ENCODE measurements around the gene ELFN1.

The ELFN1 gene

DNA sequence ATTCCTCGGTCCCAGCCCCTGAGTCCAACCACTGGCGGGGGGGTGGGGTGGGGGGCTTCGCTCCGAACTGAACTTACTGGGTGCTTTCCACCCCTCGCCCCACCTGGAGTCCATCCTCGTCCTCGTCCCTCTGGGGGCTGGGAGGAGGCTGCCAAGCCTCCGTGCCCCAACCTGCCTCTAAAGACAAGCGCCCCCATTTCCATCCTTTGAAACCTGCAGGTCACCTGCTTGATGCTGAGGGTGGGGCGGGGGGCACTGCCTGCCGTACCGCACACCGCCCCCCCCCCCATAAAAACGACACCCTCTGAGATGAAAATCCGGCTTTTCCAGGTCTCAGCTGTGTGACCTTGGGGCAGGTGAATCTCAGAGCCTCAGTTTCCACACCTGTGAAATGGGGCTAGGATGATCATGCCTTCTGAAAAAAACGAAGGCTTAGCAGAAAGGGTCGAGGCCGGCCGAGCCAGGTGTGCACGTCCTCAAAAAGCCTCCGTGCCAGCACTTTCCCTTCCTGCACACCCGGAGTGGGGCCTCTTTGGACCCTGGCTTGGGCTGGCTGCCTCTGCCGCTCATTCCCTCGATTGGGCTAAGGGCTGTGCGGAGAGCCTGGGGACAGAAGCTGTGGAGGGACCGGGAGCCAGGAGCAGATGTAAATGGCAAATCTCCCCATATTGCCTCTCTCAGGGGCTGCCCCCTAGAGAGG is 967 bp downstream of the ELFN1 start:
- no peak for TF ChIP-seq SIN3A (IDR thresholded peaks at IDR 0.05; ENCODE audit: borderline replicate concordance, insufficient read depth, low read length)
- no peak for TF ChIP-seq POLR2AphosphoS5 (IDR thresholded peaks at IDR 0.05; ENCODE audit: low read depth, low read length)
- no peak for TF ChIP-seq TAF1 (IDR thresholded peaks at IDR 0.05; ENCODE audit: borderline replicate concordance, insufficient read depth, low read length)

DNA sequence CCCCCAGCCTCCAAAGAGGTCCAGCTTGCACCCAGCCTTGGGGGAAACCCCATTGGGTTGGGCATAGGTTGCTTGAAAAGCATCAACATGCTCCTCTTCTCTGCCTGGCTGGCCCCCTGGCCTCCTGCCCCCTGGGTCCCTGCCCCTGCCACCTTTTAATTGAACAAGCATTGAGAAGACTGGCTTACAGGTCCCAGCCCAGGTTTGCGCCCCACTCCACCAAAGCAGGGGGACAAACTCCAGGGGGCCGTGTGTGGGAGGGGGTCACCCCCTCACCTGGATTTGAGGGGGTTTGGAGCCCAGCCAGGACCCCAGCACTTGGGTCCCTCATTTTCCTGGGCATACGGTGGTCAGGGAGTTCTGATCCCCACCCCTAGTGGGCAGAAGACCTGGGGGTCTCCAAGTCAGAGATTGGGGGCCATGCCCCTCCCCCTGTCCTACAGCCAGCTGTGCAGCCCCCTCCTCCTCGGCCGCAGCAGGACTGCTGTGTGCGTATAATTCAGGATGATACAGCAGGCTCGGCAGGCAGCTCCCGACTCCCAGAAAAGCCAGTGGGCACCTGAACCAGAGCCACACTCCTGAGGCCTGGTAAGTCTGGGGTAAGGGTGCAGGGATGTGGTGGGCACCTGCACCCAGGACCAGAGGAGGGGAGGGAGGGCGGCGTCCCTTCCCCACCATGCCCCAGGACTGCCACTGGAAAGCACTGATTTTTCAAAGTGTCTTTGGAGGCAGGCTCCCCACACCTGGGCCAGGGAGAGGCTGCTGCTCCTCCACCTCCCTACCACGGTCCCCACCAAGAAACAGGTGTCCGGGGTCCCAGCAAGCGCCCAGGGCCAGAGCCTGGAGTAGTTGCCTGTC is 1.7 kb downstream of the ELFN1 start:
- TF ChIP-seq, protein P1, sequence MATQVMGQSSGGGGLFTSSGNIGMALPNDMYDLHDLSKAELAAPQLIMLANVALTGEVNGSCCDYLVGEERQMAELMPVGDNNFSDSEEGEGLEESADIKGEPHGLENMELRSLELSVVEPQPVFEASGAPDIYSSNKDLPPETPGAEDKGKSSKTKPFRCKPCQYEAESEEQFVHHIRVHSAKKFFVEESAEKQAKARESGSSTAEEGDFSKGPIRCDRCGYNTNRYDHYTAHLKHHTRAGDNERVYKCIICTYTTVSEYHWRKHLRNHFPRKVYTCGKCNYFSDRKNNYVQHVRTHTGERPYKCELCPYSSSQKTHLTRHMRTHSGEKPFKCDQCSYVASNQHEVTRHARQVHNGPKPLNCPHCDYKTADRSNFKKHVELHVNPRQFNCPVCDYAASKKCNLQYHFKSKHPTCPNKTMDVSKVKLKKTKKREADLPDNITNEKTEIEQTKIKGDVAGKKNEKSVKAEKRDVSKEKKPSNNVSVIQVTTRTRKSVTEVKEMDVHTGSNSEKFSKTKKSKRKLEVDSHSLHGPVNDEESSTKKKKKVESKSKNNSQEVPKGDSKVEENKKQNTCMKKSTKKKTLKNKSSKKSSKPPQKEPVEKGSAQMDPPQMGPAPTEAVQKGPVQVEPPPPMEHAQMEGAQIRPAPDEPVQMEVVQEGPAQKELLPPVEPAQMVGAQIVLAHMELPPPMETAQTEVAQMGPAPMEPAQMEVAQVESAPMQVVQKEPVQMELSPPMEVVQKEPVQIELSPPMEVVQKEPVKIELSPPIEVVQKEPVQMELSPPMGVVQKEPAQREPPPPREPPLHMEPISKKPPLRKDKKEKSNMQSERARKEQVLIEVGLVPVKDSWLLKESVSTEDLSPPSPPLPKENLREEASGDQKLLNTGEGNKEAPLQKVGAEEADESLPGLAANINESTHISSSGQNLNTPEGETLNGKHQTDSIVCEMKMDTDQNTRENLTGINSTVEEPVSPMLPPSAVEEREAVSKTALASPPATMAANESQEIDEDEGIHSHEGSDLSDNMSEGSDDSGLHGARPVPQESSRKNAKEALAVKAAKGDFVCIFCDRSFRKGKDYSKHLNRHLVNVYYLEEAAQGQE (IDR thresholded peaks at IDR 0.05; ENCODE audit: insufficient read depth in 1 of 2, low read depth in 2 of 2, low read length in 2 of 2) = no peak
- TF ChIP-seq POLR2AphosphoS5 (IDR thresholded peaks at IDR 0.05; ENCODE audit: low read depth, low read length) = no peak
- no peak for TF ChIP-seq FOXP2 (optimal IDR thresholded peaks at IDR 0.05; ENCODE audit: borderline replicate concordance, extremely low read depth, extremely low read length, insufficient read depth)
- no peak for TF ChIP-seq TAF1 (IDR thresholded peaks at IDR 0.05; ENCODE audit: borderline replicate concordance, insufficient read depth, low read length)
- no peak for TF ChIP-seq SIN3A (IDR thresholded peaks at IDR 0.05; ENCODE audit: borderline replicate concordance, insufficient read depth, low read length)

DNA sequence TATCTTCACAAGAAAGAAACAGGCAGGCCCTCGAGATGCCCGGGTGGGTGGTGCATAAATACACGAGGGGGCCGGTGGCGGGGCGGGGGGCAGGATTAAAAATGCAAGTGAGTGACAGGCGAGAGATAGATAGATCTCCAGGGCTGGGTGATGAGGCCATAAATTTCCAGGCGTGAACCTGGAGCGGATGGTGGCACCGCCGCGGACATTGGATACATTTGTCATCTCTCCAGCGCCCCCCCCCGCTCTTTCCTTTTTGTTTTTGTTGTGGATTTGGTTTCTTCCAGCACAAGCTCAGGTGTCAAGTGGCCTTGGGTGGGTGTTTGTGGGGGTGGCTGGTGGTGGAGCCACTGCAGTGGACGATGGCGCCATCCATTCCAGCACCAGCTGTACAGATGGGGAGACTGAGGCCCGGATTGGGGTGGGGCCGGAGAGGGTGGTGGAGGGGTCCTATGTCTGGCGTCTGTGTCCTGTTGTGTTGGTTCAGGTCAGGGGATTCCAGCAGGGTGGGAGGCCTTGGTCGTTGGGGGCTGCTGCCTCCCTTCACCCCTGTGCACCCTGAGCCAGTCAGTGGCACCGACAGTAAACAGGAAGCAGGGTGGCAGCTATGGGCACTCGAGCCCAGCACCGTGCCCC is 2.9 kb downstream of the ELFN1 start:
- TF ChIP-seq FOXP2 (optimal IDR thresholded peaks at IDR 0.05; ENCODE audit: borderline replicate concordance, extremely low read depth, extremely low read length, insufficient read depth) (no peak), SIN3A (IDR thresholded peaks at IDR 0.05; ENCODE audit: borderline replicate concordance, insufficient read depth, low read length) (no peak), TAF1 (IDR thresholded peaks at IDR 0.05; ENCODE audit: borderline replicate concordance, insufficient read depth, low read length) (no peak), POLR2AphosphoS5 (IDR thresholded peaks at IDR 0.05; ENCODE audit: low read depth, low read length) (no peak)
- TF ChIP-seq, protein P1 (IDR thresholded peaks at IDR 0.05; ENCODE audit: insufficient read depth in 1 of 2, low read depth in 2 of 2, low read length in 2 of 2) = no peak

- no peak for TF ChIP-seq POLR2AphosphoS5 (IDR thresholded peaks at IDR 0.05; ENCODE audit: low read depth, low read length)
- no peak for TF ChIP-seq TAF1 (IDR thresholded peaks at IDR 0.05; ENCODE audit: borderline replicate concordance, insufficient read depth, low read length)
- TF ChIP-seq, protein P1 (IDR thresholded peaks at IDR 0.05; ENCODE audit: insufficient read depth in 1 of 2, low read depth in 2 of 2, low read length in 2 of 2) = no peak
- no peak for TF ChIP-seq SIN3A (IDR thresholded peaks at IDR 0.05; ENCODE audit: borderline replicate concordance, insufficient read depth, low read length)
- no peak for TF ChIP-seq FOXP2 (optimal IDR thresholded peaks at IDR 0.05; ENCODE audit: borderline replicate concordance, extremely low read depth, extremely low read length, insufficient read depth)
Measured at GRCh38 chr7:1673581-1674118, 3.6 kb downstream of the ELFN1 start.
